ENCODE measurements around the gene RFXANK. TPM values are rescaled to one million over a fixed set of nuclear protein-coding genes. Genes with fewer than 3 reads are reported as not detected.
"Not testable (repeated sequence)": the region's sequence is repeated elsewhere in the genome, so short reads cannot be mapped to it uniquely, and the experiment has no call there.

RFXANK gene
- total RNA-seq, 1 experiment from 2014 or later = 51.0 TPM

- no peak for DNase-seq
- no peaks in the 10 kb centered on the region; the same call in 1 of the 2 replicates for H3K27me3 ChIP-seq (ENCODE audit: control insufficient read depth, insufficient read depth, low read length)
- H3K36me3 ChIP-seq (replicated peaks; ENCODE audit: control insufficient read depth, insufficient read depth, low read length) = no peaks in the 10 kb centered on the region
- no peak overlapping the region for H3K4me3 ChIP-seq (ENCODE audit: insufficient read depth, low read depth, low read length)
Observed at GRCh38 chr19:19157808-19158207, 34.2 kb upstream of the RFXANK start.

DNA sequence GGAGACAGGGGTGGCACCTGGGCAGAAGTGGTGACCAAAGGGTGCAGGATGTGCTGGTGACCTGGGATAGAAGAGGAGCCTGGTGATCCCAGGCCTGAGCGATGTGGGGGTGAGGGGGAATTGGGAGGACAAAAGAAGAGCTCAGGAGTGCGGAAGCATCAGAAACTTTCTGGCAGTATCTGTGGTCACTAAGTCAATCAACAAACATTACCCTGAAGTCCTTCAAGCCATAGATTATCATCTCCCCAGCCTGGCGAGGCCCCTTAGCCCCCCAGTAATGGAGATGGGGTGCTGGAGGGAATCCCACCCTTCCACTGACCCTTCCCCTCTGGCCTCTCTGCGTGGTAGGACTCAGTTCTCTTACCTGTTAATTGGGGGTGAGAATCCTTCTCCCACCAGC lies 32.5 kb upstream of the RFXANK start:
- no peaks in the 10 kb centered on the region; the same call in 1 of the 2 replicates for H3K27me3 ChIP-seq (ENCODE audit: control insufficient read depth, insufficient read depth, low read length)
- no peaks in the 10 kb centered on the region for H3K36me3 ChIP-seq (replicated peaks; ENCODE audit: control insufficient read depth, insufficient read depth, low read length)
- H3K4me3 ChIP-seq (ENCODE audit: insufficient read depth, low read depth, low read length) = no peak overlapping the region
- DNase-seq = no peak

GRCh38 chr19:19160461-19161035 lies 31.5 kb upstream of the RFXANK start:
- Histone ChIP-seq H3K36me3 (replicated peaks; ENCODE audit: control insufficient read depth, insufficient read depth, low read length) (no peaks in the 10 kb centered on the region), H3K27me3 (ENCODE audit: control insufficient read depth, insufficient read depth, low read length) (no peaks in the 10 kb centered on the region), H3K4me3 (ENCODE audit: insufficient read depth, low read depth, low read length) (no peak overlapping the region)
- DNase-seq = peak; percentile 84

DNA sequence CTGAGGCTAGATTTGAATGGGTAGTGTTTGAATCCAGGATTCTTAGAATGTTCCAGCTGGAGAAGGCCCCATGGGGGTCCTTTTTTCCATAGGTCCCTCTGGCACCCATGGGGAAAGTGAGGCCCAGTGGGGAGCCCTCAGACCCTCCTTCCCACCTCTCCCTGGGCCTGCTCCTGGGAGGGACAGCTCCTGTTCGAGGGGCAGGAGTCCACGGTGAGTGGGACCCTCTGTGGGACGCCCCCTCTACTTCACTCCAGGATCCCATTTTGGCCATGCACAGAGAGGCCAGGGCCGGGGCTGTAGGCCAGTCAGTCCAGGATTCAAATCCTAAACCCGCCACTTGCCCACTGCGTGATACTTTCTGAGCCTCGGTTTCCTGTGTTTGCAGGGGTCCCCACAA lies 29.6 kb upstream of the RFXANK start:
- DNase-seq = no peak
- no peak overlapping the region for H3K4me3 ChIP-seq (ENCODE audit: insufficient read depth, low read depth, low read length)

GRCh38 chr19:19165396-19165795 lies 26.7 kb upstream of the RFXANK start:
- no peak for DNase-seq
- Histone ChIP-seq H3K36me3 (replicated peaks; ENCODE audit: control insufficient read depth, insufficient read depth, low read length) (no peaks in the 10 kb centered on the region), H3K4me3 (ENCODE audit: insufficient read depth, low read depth, low read length) (no peak overlapping the region), H3K27me3 (ENCODE audit: control insufficient read depth, insufficient read depth, low read length) (peaks cover 12% of the 10 kb centered on the region)

More for the DNA sequence above, 29.6 kb upstream of the RFXANK start:
- H3K36me3 ChIP-seq (replicated peaks; ENCODE audit: control insufficient read depth, insufficient read depth, low read length) = no peaks in the 10 kb centered on the region
- H3K27me3 ChIP-seq (ENCODE audit: control insufficient read depth, insufficient read depth, low read length) = no peaks in the 10 kb centered on the region

- no peak for DNase-seq
- Histone ChIP-seq H3K27me3 (ENCODE audit: control insufficient read depth, insufficient read depth, low read length) (peaks cover 18% of the 10 kb centered on the region), H3K4me3 (ENCODE audit: insufficient read depth, low read depth, low read length) (no peak overlapping the region), H3K36me3 (replicated peaks; ENCODE audit: control insufficient read depth, insufficient read depth, low read length) (no peaks in the 10 kb centered on the region)
Observed at GRCh38 chr19:19167612-19168011, 24.4 kb upstream of the RFXANK start.

DNA sequence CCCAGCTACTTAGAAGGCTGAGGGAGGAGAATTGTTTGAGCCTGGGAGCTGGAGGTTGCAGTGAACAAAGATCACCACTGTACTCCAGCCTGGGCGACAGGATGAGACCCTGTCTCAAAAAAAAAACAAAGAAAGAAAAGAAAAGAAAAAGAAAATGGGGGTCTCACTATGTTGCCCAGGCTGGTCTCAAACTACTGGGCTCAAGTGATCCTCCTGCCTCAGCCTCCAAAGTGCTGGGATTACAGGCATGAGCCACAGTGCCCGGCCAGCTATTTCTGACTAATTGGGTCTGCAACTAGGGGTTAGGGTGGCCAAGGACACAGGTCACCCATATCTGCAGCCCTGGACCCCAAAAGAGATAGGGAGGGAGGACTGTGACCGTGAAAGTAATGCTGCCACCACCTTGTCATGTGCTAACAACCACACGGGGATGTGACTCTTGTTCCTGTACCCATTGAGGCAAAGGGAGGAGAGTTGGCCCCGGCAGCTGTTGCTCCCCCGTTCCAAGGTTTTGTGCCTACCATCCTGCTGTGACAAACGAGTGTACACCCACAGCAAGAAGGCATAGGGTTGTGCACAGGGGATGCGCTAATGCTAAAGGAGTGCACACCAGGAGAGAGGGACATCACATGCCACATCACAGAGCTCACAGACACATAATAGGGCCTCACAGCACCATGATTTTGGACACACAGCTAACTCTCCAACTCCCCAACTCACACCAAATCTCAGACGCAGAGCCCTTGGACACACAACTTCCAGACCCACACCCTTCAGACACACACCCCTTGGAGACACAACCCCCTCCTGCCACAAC lies 22.6 kb upstream of the RFXANK start:
- no peak for DNase-seq
- no peaks in the 10 kb centered on the region for H3K36me3 ChIP-seq (replicated peaks; ENCODE audit: control insufficient read depth, insufficient read depth, low read length)
- H3K27me3 ChIP-seq (ENCODE audit: control insufficient read depth, insufficient read depth, low read length) = peaks cover 18% of the 10 kb centered on the region
- H3K4me3 ChIP-seq (ENCODE audit: insufficient read depth, low read depth, low read length) = peak overlapping the region; percentile 35; the same call in 1 of the 2 replicates

DNA sequence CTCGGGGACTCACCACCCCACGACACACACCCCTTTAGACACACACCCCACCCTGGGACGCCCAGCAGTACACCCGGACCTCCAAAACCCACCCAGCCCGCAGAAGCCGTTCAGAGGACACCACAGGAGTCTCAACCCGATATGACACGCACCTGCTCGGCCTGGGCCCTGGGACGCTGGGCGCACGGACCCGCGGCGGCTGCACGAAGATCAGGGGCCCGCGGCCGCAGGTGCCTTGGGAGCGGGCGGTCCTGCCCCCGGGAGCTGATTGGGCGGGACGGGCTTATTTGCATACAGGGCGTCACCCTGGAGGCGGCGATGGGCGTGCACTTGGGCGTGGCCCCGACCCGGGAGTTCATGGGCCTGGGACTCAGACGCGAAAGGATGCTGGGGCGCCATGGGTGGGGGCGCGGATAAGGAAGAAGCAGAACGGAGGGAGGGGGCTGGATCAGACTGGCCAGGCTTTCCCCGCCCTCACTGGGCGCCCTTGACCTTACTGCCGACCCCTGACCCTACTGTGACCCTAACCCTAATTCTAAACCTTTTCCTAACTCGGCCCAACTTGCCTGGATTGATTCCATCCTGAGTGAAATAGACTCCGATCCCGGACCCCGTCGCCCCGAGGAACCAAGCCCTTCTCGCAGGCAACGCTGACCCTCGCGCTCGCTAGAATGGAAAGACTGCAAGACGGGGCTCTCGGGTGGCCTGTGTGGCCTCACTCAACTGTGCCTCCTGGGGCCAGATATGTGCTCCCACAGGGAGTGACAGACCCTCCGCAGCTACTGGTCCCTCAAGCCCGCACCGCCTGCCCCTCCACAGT lies 21.8 kb upstream of the RFXANK start, which contains the start of gene MEF2B:
MEF2B (minus strand) TSS at position 211 of the 820 bp plus-strand sequence. CDS start 19,528 bp downstream, outside the sequence.
- H3K4me3 ChIP-seq (ENCODE audit: insufficient read depth, low read depth, low read length) = peak within 1 kb of the TSS; percentile 37; the same call in 1 of the 2 replicates
- H3K27me3 ChIP-seq (ENCODE audit: control insufficient read depth, insufficient read depth, low read length) = peaks cover 18% of the 10 kb centered on the region
- H3K36me3 ChIP-seq (replicated peaks; ENCODE audit: control insufficient read depth, insufficient read depth, low read length) = no peaks in the 10 kb centered on the region
- peak; percentile 100 for DNase-seq

- Histone ChIP-seq H3K4me3 (ENCODE audit: insufficient read depth, low read depth, low read length) (no peak overlapping the region), H3K27me3 (ENCODE audit: control insufficient read depth, insufficient read depth, low read length) (peaks cover 18% of the 10 kb centered on the region), H3K36me3 (replicated peaks; ENCODE audit: control insufficient read depth, insufficient read depth, low read length) (no peaks in the 10 kb centered on the region)
- DNase-seq = no peak
Observed at GRCh38 chr19:19170873-19171672, 21.0 kb upstream of the RFXANK start.

DNA sequence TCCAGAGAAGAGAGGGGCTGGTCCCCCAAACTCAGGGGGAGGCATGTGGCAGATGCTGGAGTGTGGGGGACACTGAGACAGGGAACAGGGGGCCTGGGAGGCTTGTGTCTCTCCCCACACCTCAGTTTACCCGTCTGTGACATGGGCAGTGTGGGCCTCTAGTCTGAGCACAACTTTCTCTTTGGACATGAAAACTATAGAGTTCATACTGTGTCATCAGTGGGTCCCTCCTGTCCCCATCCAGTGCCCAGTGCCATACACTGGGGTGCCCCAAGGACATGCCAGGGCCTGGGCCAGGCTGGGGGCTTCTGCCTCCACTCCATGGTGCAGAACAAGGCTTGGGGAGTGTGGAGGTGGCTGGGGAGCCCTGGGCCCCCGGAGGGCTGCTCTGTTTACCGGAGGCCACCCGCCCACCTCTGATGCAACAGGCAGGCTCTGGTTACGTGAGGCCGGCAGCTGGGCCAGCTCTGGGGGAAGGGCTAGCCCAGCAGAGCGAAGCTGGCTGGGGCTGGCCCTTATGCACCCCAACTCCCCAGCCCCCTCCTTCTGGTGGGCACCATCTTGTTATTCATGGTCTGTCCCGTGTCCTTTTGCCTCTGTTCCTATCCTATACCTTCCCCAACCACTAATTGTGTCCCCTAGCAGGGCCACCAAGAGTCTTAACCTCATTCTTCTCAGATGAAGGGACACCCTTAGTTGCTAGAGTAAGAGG lies 20.1 kb upstream of the RFXANK start:
- H3K36me3 ChIP-seq (replicated peaks; ENCODE audit: control insufficient read depth, insufficient read depth, low read length) = no peaks in the 10 kb centered on the region
- H3K4me3 ChIP-seq (ENCODE audit: insufficient read depth, low read depth, low read length) = no peak overlapping the region
- peaks cover 18% of the 10 kb centered on the region for H3K27me3 ChIP-seq (ENCODE audit: control insufficient read depth, insufficient read depth, low read length)
- DNase-seq = peak; percentile 76

DNA sequence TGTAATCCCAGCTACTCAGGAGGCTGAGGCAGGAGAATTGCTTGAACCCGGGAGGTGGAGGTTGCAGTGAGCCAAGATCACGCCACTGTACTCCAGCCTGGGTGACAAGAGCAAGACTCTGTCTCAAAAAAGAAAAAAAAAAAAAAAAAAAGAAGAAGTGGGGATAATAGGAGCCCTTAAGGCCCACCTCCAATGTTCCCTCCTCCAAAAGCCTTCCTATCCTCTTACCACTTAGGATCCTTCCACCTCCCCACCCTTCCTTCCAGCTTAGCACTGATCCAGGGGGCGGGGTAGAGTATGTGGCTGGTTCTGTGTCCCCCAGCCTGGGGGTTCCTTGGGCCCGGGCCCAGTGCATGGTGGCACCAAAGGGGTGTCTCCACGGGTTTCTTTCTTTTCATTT lies 18.8 kb upstream of the RFXANK start:
- DNase-seq; H3K4me3 ChIP-seq (ENCODE audit: insufficient read depth, low read depth, low read length); H3K36me3 ChIP-seq (replicated peaks; ENCODE audit: control insufficient read depth, insufficient read depth, low read length): not testable (repeated sequence)
- H3K27me3 ChIP-seq (ENCODE audit: control insufficient read depth, insufficient read depth, low read length) = peaks cover 18% of the 10 kb centered on the region

DNA sequence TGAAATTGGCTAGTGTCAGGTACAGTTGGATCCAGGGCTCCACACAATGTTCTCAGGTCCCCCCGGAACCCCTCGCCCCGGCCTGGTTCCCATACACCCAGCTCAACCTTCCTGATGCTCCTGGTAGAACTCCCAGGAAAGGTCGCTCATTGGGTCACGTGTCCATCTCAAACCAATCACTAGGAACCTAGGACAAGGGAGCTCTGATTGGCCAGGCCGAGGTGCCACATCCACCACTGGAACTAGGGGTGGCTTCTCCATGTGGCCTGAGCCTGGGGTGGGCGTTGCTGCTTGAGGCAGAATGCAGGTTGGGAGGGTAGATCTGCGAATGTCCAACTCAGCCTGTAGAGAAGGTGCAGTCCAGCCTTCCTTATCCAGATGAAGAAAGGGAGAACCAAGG lies 15.1 kb upstream of the RFXANK start:
- Histone ChIP-seq H3K4me3 (ENCODE audit: insufficient read depth, low read depth, low read length) (no peak overlapping the region), H3K36me3 (replicated peaks; ENCODE audit: control insufficient read depth, insufficient read depth, low read length) (no peaks in the 10 kb centered on the region; the same call in 1 of the 2 replicates), H3K27me3 (ENCODE audit: control insufficient read depth, insufficient read depth, low read length) (no peaks in the 10 kb centered on the region)
- DNase-seq = peak; percentile 49

DNA sequence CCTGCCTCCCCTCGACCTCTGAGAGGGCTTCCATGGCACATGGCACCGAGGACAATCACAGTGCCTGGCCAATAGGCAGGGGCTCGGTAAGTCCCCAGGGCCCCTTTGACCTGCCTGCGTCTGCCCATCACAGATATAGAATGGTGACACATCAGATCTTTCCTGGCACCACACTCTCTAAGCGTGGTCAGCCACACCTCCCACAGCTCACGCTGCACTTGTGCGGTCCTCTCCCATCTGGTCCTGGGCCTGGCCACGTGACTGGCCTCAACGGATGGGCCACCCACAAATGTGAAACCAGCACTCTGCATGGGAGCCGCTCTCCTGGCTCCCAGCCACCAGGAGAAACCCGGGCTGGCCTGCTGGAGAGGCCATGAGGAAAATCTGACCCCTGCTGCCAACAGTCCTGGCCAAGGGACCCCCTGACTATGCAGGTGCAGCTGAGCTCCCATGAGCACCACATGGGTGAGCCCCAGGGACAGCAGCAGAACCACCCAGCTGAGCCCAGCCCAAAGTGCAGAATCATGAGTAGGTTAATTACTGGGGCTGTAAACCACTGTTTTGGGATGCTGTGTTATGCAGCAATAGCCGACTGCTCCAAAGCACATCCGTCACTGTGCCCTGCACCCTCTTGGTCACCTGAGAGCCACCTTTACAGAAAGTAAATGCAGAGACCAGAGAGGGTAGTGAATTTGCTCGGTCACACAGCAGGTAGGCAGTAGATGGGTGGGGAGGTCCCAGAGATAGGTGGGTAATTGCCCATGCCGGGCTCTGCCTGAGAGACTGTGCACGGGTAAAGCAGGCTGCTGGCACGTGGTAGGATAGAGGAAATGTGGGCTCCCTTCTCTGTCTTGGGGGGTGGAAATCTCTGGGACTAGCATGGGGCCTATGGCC lies 12.3 kb upstream of the RFXANK start:
- DNase-seq = no peak
- no peaks in the 10 kb centered on the region; the same call in 1 of the 2 replicates for H3K36me3 ChIP-seq (replicated peaks; ENCODE audit: control insufficient read depth, insufficient read depth, low read length)
- no peak overlapping the region for H3K4me3 ChIP-seq (ENCODE audit: insufficient read depth, low read depth, low read length)
- no peaks in the 10 kb centered on the region for H3K27me3 ChIP-seq (ENCODE audit: control insufficient read depth, insufficient read depth, low read length)

Data from H7 (cell line).